Mesenteric fat pad (tissue), 1 donor: ENCODE results near the gene MYOF. TPM values are rescaled to one million over a fixed set of nuclear protein-coding genes. Genes with fewer than 3 reads are reported as not detected.
"Not testable (repeated sequence)": the region's sequence is repeated elsewhere in the genome, so short reads cannot be mapped to it uniquely, and the experiment has no call there.

Experiments
- DNase-seq: peaks from one replicate; pipeline ENCODE4 v3.0.0-alpha.2; 2020; ENCODE audit warnings: low spot score
- total RNA-seq: library from RNA; stranded (reverse); fragmentation: NEBNext Ultra II Directional; extraction: Animal tissue kit (Norgen Biotek cat#: 25700); gene quantifications from one replicate; pipeline ENCODE4 v1.2.1, GENCODE V29; 2021
- donor health status: DM: yes; HTN: yes; CAD: no.

Gene MYOF
- total RNA-seq, 1 donor from 2014 or later: 87.8 TPM

DNA sequence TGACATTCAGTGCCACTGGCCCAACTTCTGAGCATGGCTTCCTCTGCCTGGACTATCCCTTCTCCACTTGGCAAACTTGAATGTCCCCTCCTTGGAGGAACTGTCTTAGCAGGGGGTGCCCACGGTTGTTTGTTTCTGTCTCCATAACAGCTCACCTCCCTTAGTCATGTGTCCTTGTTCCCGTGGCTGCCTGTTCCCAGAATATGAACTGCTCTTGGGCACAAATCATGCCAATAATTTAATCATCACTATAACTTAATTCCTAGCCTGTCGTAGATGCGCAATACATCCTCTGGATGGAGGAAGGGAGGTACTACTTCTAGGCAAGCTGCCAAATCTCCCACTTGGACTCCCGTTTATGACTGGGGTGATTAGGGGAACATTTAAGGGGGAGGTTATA, 173.1 kb downstream of the MYOF start:
- no peak for DNase-seq

DNA sequence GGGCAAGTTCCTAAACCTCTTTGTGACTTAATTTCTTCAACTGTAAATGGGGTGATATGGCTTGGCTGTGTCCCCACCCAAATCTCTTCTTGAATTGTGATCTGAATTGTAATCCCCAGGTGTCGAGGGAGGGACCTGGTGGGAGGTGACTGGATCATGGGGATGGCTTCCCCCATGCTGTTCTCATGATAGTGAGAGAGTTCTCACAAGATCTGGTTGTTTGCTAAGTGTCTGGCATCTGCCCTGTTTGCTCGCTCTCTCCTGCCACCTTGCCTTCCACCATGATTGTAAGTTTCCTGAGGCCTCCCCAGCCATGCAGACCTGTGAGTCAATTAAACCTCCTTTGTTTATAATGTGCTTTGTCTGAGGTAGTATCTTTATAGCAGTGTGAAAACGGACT, 177.0 kb downstream of the MYOF start:
- DNase-seq: no peak

DNA sequence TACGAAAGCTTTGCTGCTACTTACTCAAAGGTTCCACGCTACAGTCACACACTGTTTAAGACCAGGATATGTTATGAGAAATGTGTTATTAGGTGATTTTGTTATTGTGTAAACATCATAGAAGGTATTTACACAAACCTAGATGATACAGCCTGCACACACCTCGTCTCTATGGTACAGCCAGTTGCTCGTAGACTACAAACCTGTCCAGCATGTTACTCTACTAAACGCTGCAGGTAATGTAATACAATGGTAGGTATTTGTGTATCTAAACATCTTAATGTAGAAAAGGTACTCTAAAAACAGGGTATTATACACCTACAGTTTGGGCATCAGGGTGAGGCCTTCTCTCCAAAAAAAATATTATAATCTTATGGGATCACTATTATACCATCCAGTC, 181.2 kb downstream of the MYOF start:
- no peak for DNase-seq

DNA sequence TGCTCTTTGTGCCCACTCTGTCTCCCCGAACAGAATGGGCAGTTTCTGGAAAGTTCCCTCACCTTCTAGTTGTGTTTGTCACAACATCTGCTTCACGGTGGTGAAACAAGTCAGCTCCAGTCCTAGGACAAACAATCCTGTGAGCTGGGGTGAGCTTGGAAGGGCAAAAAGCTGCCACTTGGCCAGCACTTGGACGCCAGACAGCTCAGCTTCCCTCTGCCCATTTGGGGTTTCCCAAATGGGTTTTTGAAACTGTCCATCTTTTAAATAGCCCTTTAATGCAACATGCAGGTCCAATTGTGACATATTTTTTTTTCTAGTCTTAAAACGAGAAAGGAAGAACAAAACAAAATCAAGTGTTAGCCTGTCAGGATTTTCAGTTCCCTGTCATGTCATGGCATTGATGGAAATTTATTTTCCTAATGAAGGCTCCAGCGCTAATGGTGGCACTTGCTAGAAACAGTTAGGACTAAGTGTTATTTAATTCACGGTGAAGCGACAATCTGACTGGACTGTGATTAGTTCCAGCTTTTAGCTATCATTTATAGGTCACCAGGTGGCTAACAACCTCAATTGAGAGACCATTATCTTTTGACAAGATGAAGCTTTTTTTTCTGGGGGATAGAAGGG, 181.7 kb downstream of the MYOF start:
- DNase-seq: no peak

DNA sequence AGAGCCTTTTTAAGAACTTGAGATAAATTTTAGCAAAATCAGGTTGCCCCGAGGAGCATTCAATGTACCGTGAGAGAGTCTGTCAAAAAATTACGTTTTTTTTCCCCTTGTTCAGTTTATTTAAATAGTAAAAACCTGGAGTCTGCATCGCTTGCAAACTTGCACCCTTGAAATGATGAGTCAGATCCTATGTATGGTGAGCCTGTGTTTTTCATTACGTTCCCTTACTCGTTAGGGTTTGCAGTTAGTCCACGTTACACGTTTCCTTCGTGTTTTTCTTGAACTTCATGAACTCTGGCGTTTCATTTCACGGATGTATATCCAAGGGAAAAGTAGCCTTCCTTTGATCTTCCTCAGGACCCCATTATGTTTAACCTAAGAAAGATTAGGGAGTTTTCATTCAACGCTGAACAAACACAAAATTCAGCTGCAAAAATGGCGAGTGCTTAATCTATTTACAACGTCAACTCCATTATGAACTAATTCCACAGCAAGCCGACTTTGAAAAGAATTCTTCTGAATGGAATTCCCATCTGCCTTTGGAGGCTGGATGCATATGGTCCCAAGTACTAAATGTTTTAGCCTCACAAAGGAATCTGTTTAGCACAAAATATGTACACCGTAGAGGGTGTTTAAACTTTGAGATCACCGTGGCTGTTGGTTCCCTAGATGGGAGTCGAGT, 182.4 kb downstream of the MYOF start:
- no peak for DNase-seq

DNA sequence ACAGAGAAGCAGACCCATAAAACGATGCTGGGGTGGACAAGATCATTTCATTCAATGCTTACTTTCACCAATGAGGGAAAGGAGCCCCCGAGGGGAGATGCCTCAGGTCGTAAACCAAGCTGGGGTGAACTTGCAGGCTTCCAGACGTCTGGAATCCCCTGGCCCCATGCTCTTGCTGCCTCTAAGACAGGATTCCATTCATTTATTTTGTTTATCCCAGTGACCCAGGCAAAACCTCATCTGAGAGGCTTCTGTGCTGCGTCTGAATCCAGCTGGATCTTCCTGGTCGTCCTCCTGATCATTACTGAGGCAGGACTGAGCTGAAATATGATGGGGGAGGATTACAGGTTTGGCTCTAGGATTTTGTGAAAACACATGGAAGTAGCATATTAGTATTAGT, 182.9 kb downstream of the MYOF start:
- no peak for DNase-seq

DNA sequence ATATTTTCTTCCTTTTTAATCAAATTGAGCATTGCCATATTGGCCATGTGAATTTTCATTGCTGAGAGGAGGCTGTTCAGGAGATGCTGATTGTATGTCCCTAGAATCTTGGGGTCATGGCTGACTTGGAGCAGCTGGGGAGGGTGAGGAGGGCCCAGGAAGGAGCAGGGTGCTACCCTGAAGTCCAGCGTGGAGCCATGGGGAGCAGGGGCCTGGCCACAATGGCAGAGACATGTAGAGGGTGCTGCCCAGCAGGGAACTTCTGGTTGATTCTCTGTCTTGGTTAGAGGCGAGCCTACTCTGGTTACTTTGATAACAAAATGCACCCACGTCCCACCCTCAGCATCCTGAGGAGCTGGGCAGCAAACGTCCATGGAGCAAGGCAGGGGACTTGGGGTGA, 186.0 kb downstream of the MYOF start:
- no peak for DNase-seq

DNA sequence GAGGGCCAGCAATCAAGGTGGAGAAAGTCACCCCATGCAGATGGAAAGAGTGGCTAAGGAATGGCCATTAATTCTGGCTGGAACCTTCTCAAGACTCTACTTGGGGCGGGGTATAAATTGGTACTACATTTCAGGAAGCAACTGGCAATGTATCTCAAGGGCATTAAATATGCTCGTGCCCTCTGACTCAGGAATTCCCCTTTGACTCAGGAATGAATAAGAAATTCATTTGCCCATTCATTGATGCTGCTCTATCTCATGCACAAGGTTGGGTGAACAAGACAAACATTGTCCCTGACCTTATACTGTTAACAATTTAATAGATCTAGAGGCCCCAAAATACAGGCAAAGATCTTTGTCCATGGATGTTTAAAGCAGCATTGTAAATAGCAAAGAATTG, 188.1 kb downstream of the MYOF start:
- no peak for DNase-seq

DNA sequence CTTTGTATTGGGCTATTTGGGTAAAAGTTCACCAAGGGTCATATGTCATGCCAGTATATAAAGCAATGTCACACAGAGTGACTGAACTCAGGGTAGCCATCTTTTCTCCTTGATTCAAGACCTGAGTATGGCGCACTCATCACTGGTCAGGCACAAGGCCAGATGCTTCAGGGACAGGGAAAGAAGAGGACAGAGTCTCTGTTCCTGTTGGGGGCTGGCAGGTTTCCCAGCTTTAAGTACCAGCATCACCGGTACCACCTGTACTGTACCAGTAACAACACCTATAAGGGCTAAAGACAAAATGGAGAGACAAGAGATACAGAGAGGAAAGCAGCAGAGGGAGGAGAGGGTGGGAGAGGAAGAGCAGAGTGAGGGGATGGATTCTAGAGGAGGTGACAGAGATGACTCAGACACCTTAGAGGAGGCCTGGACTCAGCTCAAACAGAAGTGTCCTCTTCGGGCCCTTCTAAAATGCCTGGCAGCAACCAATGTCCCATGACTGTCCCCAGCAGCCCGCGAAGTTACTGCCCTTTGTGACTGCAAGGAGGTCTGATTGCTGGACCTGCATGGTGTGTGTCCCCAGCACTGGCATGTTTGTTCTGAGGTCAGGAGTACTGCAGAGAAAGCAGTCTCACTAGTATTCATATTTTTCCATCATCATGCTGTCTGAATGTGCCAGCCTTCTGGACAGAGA, 191.3 kb downstream of the MYOF start:
- DNase-seq: no peak

DNA sequence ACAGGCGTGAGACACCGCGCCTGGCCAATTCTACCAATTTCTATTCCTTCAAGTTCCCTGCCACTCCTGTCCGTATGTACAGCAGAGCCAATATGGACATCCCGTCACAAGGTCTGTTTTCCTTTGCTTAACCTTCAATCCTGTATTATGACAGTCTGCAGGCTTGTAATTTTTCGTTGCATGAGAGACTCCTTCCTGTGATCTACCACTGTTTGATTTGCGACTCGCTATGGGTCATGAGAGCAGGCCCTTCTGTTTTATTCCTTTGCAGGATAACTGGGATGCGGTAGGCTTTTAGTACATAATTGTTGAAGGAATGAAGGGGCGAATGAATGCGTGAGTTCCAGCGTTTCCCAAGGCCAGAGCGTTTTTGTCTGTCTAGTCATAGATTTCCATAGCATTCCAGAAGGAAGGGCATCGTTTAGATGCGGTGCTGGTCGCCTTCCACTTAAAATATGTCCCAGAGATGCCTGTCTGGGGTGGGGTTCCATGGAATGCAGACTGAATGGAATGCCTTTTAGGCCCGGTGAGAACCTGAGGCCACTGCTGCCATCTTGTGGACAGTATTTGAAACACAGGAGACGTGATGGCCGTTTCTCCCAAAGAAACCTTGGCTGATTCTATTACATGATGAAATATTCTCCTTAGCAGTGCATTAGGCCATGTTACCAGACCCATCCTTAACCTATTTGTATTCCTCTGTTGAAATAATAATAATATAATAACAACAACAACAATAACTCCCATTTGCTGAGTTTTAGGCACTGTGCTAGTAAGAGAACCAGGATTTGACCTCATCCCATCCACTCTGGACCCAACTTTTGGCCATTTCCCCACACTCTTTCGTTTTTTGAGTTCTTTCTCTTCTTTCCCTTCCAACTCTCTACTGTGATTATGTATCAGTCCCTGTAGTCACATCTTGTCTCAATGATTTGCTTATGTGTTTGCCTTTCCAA, 193.2 kb downstream of the MYOF start:
- no peak for DNase-seq

DNA sequence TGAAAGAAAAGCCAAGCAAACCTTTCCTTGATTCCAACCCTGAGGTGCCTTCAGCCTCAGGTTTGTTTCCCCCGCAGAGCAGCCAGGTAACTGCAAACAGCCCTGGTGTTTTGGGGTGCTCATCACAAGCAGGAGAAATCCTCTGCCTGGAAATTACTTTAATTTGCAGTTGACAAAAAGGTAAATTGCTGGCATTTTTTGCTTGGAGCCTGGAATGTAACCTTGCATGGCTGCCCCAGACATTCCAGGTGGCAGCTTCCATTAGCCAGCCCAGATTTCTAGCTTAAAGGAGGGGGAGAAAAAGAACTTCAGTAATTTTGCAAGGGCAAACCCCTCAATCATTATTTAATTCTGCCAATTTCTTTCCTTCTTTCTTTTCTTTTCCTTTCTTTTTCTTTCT, 194.4 kb downstream of the MYOF start:
- DNase-seq: no peak

DNA sequence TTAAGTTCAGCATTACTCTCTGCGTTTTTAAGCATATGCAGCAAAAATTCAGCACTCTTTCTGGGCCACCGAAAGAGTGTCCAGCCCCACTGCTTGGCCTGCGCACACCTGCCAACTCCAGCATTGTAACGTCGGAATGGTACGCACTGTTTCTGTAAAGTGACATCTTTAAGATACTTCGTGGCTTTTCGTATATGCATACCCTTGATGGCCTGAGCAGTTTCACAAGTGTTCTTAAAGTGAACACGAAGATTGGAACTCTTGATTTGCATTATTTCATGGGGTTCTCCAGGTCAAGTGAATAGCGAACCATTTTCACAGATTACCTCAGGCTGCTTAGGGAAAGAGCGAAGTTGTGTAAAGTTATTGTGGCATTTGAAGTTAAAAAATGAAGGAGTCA, 197.9 kb downstream of the MYOF start:
- not testable (repeated sequence) for DNase-seq

DNA sequence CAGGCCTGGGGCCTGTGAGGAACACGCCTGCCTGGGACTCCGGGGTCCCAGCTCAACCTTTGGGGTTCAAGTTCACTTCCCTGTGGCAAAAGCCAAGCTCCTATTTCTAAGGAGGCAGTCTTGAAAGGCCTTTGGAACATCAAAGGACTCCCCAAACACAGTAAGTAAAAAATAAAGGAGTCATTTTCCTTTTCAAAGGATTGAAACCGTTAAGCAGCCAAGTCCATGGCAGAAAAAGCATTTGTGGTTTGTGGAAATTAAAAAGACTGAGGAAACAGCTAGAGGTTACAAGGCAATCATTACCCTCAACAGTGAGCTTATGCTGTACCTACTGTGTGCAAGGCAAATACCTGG, 200.8 kb downstream of the MYOF start:
- DNase-seq: no peak

DNA sequence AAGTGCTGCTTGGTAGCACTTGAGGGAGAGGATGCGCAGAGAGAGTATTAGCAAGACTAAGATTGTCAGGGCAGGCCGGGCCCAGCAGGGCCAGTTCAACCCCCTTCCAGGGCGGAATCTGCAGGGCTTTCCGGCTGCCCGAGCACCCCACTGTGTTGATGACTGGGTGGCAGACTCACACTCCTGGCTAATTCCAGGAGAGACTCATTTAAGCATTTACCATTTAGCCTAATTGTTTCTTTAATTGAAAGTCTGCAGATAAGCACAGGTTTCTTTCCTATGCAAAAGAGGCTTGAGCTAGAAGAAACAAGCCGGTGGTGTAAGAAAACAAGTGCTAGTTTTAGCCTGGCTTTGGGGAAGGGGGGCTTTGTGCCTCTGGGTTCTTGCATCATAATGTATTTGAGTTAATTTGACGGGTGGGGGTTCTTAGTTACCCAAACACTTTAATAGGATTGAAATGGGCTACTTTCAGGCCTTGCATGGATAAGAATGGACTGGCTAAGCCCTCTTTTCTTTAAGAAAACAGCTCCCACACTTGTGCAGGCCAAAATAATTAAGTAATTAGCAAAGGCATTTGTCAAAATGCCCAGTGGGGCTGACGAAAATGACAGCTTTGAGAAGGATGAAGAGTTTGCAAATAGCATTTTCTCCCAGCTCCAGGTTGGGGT, 201.3 kb downstream of the MYOF start:
- DNase-seq: no peak

DNA sequence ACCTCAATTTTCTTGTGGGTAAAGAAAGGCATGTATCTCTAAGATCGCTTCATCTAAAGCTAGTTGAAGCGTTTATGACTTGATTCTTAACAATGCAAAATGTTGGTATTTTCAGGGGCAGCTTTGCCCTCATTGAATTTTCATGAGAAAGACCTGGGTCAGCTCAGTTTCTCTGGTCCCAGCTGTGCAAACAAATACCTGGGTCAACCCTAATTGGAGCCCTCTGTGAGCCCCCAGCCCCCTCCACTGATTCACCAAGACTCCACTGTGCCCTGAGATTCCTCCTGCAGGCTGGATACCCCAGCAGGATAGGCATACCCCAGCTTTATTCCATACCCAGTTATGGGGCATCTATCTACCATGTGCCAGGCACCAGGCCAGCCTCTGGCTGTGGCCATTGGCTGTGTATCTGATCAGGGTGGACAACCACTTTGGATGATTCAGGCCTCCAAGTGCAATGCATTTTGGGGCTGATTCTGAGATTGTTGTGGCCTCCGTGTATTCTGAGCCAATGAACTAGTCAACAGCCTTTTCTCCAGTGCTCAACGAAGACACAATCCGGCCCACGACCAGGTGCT, 201.9 kb downstream of the MYOF start:
- no peak for DNase-seq

DNA sequence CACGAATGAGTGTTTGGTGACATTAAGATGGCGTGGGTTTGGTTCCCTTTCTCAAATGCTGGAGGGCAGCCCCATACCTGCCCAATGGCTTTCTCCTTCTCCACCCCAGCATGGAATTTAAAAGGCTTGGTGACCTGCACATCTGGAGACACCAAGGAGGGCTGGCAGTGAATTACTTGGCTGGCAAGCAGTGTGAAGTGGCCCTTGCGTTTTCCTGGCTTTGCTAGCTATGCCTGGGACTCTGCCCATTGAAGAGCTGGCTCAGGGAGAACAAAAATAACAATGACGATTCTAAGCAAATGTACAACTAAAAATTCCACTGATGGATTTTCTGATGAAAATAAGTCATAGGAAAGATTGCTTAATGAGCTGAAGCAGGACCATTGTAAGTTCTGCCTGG, 204.8 kb downstream of the MYOF start:
- no peak for DNase-seq

DNA sequence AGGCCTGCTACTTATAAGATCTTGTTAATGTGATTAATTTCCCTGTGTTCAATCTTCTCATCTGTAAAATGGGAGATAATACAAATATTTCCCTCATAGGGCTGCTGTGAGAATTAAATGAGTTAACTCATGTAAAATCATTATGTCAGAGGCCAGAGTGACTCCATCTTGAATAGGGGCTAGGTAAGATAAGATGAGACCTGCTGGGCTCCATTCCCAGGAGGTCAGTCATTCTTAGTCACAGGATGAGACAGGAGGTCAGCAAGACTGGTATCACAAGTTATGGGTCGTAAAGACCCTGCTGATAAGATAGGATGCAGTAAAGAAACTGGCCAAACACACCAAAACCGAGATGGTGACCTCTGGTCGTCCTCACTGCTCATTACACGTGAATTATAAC, 207.7 kb downstream of the MYOF start:
- no peak for DNase-seq

DNA sequence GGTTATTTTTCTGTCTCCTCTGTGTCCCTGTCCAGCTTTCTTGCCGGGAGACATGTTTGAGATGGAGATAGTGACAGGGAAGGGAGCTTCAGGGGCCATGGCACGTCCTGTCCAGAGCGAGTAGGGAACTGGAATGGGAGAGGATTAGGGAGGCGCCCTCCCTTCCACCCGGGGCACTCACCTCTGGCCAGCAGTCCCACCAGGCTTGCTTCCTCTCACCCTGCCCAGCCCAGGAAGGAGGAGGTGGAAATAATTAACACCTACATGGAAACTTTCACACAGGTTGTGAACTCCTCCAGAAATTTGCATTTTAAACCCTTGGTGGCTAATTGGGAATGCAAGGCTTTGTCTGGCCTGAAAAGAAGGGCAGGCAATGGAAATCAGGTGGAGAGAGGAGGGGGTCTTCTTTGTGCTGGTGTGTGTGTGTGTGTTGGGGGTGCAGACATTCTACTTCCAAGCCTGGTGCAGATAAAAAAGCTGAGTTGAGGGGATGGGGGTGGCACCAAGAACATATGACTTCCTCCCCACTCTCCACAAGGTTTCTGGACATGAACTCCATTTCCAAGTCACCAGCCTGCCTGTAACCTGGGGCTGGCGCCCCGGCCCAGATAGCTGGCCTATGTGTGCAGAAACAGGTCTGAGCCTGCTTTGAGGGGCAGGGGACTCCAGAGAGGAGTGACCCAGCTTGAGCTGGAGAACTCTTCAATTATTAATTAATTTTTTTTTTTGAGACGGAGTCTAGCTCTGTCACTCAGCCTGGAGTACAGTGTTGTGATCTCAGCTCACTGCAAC, 209.1 kb downstream of the MYOF start:
- DNase-seq: no peak

DNA sequence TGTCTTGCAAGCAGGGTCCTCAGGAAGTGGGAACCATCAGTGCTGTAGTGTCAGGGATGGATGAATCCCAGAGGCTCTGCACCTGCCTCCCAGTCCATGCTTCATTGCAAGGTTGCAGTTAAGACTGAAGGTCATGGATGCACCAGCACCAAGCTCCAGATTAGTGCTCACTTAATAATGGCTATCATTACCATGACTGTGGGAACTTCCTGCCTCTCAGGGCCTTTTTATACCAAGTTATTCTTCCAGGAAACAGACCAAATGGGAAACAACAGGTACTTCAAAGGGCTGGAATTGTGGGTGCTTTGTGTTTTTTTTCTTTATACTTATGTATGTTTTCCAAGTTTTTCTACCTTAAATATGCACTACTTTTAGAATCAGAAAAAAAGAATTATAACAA, 210.8 kb downstream of the MYOF start:
- no peak for DNase-seq

DNA sequence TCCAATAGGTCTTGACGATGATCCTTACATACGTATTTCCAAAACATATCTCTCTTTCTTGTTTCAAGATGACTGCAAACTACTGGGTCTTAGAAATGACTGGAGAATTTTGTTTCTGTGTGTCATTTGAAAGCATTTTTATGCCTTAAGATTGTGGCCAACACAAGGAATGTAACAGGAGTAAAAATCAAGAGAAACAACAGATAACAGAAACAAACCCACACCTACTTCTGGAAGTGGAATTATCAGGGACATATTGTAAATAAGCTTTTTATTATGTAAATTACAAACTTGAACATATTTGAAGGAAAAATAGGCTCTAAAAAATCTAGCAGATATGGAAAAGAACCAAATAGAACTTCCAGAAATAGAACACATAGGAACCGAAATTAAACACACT, 212.9 kb downstream of the MYOF start:
- no peak for DNase-seq
